Glomerular endothelial cell (primary cell): Measurements from ENCODE around the gene ABCC1. TPM values are rescaled to one million over a fixed set of nuclear protein-coding genes. Genes with fewer than 3 reads are reported as not detected.
"Not testable (repeated sequence)": the region's sequence is repeated elsewhere in the genome, so short reads cannot be mapped to it uniquely, and the experiment has no call there.

ENCODE experiments used
- DNase-seq: peaks from one replicate; pipeline ENCODE4 v3.0.0-alpha.2; 2011; ENCODE audit warnings: low read depth, low spot score; ENCODE audit errors: extremely low read depth
- total RNA-seq: library from RNA; depleted of rRNA; stranded (reverse); fragments of >200 nt; gene quantifications from 2 replicates; pipeline ENCODE4 v1.2.3, GENCODE V29; 2015

The ABCC1 gene
- total RNA-seq, 1 donor from 2014 or later, result 77.9 TPM

DNA sequence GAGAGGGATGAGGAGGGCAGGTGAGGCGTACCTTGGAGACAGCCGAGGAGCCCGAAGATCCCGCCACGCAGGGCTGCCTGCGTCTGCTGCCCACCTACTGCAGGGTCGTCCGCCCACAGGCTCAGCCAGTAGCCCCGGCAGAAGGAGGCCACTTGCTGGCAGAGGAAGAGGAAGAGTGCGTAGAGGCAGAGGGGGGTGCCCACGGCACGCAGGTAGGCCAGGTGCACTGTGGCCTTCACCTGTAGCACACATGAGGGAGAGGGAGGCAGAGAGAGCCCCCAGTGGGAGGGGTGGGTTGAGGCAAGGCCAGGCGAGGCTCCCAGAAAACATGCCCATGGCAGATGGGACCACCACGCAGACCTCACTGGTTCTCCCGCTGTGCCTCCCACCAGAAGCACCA, 220.2 kb downstream of the ABCC1 start:
- DNase-seq, result no peak

GRCh38 chr16:16171332-16171919, 222.0 kb downstream of the ABCC1 start:
- DNase-seq, result no peak

DNA sequence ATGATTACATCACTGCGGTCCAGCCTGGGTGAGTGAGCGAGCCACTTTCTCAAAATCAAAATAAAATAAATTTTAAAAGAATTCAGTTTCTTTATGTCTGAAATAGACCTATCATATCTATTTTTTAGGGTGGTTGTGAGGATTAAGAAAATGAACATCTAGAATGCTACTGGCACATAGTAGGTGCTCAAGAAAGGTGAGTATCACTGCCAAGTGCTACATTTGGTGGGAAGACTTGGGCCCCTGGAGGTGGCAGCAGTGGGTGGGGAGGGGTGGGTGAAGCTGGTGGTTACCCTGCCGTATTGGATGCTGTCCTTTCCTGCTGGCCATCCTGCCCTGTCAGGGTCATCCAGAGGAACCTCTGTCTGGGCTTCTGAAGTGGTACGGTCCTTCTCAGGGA, 223.6 kb downstream of the ABCC1 start:
- DNase-seq, result no peak

DNA sequence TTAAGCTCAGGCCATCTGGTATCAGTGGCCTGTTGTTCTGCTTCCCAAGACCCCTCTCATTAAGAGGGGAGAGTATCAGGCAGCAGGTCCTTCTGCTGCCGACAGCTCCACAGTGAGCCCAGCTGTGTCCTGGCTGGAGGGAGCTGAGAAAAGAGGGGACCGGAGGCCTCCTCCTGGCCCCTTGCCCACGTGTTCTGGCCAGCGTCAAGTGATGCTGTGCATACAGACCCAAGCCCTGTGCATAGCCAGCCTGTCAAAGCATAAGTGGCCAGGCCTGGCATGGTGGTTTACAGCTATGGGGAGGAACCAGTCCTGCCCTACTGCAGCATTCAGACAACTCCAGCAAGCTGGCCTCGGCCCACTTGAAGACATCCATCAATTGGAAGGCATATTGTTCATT, 225.9 kb downstream of the ABCC1 start:
- DNase-seq, result no peak

GRCh38 chr16:16176328-16176727, 226.9 kb downstream of the ABCC1 start:
- no peak for DNase-seq

GRCh38 chr16:16178455-16179162, 229.2 kb downstream of the ABCC1 start:
- no peak for DNase-seq

DNA sequence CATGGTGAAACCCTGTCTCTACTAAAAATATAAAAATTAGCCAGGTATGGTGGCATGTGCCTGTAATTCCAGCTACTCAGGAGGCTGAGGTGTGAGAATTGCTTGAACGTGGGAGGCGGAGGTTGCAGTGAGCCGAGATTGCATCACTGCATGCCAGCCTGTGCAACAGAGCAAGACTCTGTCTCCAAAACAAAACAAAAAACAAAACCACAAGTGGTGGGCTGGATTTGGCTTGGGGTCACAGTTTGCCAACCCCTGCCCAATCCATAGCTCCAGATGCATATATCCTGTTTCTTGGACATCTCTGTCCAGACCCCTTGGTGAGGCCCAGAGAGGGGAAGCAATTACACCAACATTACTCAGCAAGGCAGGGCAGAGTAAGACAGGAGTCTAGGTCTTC, 232.3 kb downstream of the ABCC1 start:
- DNase-seq, result not testable (repeated sequence)

DNA sequence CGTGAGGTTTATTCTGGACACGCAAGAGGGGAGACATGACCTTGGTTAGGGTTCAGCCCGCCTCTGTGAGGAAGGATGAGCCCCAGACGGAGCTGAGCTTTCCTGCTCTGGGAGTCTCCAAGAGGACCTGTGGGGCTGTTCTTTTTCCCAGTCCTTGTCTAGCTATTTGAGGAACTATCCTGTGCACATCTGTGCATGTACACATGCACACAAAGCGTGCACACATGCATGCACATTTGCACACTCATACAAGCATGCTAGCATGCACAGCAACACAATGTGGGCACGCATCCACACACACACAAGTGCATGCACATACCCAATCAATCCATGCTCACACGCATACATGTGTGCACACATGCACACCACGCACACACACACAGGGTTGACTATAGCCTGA, 233.5 kb downstream of the ABCC1 start:
- no peak for DNase-seq

DNA sequence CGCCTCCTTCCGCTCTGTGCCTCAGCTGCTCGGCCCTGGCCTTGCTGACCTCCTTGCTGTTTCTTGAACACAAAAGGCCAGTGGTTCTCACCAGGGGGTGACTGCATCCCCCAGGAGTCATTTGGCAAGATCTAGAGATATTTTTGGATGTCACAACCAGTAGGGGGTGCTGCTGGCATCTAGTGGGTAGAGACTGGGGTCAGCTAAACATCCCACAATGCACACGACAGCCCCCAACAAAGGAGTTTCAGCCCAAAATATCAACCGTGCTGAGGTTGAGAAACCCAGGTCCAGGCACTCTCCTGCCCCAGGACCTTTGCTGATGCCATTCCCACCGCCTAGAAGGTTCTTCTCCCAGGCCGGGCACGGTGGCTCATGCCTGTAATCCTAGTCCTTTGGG, 234.1 kb downstream of the ABCC1 start:
- no peak for DNase-seq

GRCh38 chr16:16184594-16184993, 235.2 kb downstream of the ABCC1 start:
- no peak for DNase-seq

DNA sequence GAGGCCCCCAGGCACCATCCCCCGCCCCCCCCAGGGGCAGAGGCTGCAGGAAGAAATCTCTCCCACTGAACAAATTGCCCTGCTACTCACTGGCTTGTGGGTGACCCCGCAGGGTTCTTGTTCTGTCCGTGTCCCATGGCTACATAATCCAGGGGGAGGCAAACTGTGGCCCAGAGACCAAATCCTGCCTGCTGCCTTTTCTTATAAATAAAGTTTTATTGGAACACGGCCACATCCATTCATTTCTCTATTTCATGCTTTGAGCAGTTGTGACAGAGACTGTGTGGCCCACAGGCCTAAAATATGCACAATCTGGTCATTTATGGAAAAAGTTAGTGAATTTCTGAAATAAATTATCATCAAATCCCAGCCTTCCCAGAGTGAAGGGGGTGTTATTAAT, 235.7 kb downstream of the ABCC1 start:
- DNase-seq, result no peak

GRCh38 chr16:16186820-16187219, 237.4 kb downstream of the ABCC1 start:
- no peak for DNase-seq

DNA sequence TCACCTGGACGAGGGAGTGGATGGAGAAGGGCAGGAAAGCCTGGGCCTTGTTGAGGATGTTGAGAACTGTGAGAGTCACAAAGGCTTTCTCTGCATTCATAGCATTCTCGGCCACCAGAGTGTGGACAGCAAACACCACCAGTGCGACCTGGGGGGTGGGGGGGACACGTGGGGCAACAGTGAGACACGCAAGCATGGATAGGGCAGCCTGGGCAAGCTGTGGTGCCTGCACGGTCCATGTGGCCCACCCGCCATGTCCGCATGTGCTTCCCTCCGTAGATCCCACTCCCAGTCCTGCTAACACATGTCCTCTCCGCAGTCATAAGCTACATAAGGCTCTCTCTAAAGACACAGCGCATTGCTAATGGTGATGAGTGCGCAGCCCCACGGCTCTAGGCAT, 239.4 kb downstream of the ABCC1 start:
- no peak for DNase-seq

- no peak for DNase-seq
Observed at GRCh38 chr16:16189842-16190241, 240.4 kb downstream of the ABCC1 start.

- no peak for DNase-seq
Observed at GRCh38 chr16:16190546-16190945, 241.1 kb downstream of the ABCC1 start.

GRCh38 chr16:16190966-16191365, 241.6 kb downstream of the ABCC1 start:
- not testable (repeated sequence) for DNase-seq

- no peak for DNase-seq
Observed at GRCh38 chr16:16191493-16192167, 242.2 kb downstream of the ABCC1 start.

Other genes starting within 250 kb of the ABCC1 start
- gene MYH11, start 92.6 kb upstream of the ABCC1 start, total RNA-seq, result not detected in 2 replicates
- 22.4 and 48.1 TPM in 2 replicates for gene CEP20, start 61.0 kb upstream of the ABCC1 start, total RNA-seq